ENCODE data around the gene RYK. TPM values are rescaled to one million over a fixed set of nuclear protein-coding genes. Genes with fewer than 3 reads are reported as not detected.

Gene RYK
- total RNA-seq: 93.0 and 137 TPM in 2 replicates

GRCh38 chr3:134250717-134251220, at the start of gene RYK:
RYK (minus strand) TSS chr3:134250859; CDS start chr3:134250654, 205 bp downstream.

Other genes with a start within 250 kb of the RYK start
- gene SLCO2A1, start 220.9 kb downstream of the RYK start, total RNA-seq: under 0.01 and 0.28 TPM in 2 replicates
- 96.4 and 184 TPM in 2 replicates for gene AMOTL2, start 123.6 kb upstream of the RYK start, total RNA-seq
- 122 and 140 TPM in 2 replicates for gene ANAPC13, start 235.1 kb upstream of the RYK start, total RNA-seq
- gene CEP63, start 235.2 kb upstream of the RYK start, total RNA-seq: 19.0 and 22.6 TPM in 2 replicates

Data from regular cardiac myocyte (primary cell).